UCSD-AML1 (cell line): ENCODE data around the gene TTC7B.
A peak's percentile ranks its signal among the peaks of the same experiment; 100 is the strongest.

ENCODE experiments used
- DNase-seq: peaks from one replicate; lab custom pipeline; 2025; ENCODE audit not compliant: unreplicated experiment; lab: John Stamatoyannopoulos, UW

The TTC7B gene

DNA sequence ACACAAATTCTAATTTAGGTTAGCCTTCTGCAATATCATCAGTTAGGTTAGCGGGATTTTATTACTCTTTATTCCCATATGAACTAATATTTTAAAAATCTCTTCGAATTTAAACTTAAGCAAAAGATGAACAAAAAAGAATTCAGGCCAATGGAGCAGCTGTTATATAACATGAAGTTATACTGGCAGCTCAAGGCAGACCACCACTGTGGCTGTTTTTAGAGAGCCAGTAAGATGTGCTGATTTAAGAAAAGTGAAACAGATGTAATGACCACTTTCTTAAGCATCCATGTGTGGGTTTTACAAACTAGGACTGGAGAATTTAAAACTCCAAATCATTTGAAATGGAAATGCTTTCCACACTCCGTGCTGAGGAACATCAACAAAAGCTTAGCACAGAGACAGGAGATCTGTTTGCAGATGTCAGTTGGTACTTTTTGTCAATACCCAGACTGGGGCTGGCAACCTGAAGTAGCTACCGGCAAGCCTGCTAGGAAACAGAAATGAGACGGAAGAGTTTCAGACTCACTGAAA, 164.9 kb downstream of the TTC7B start:
- DNase-seq: no peak

DNA sequence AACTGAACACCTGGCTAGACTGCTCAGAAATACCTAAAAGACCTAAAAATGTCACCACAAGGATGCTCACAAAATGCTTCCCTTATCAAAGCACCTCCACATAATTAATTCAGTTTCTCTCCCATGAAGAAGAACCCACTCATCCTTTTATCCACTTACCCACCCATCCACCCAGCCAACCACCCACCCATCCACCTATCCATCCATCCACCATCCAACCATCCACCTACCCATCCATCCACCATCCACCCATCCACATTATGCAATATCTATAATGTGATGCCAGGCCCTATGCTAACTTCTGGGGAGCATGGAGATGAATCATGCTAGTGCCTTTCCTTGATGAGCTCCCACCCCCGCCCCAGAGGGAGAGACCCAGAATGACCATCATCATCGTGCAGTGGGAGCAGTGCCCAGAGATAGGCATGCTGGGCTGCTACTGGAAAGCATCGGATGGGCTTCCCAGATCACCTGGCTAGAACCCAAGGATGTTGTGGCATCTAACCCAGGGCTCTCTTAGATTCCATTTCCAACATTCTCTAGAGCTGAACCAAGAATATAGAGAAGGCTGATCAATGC, 166.6 kb downstream of the TTC7B start:
- no peak for DNase-seq

GRCh38 chr14:90649083-90649482, 167.1 kb downstream of the TTC7B start:
- no peak for DNase-seq

GRCh38 chr14:90648421-90648820, 167.8 kb downstream of the TTC7B start:
- DNase-seq: no peak

GRCh38 chr14:90647473-90648005, 168.7 kb downstream of the TTC7B start:
- DNase-seq: no peak

GRCh38 chr14:90645842-90646443, 170.3 kb downstream of the TTC7B start:
- DNase-seq: no peak

- no peak for DNase-seq
These were observed 171.3 kb downstream of the TTC7B start for GRCh38 chr14:90644882-90645281.

- no peak for DNase-seq
These were observed 172.1 kb downstream of the TTC7B start for GRCh38 chr14:90643982-90644670.

DNA sequence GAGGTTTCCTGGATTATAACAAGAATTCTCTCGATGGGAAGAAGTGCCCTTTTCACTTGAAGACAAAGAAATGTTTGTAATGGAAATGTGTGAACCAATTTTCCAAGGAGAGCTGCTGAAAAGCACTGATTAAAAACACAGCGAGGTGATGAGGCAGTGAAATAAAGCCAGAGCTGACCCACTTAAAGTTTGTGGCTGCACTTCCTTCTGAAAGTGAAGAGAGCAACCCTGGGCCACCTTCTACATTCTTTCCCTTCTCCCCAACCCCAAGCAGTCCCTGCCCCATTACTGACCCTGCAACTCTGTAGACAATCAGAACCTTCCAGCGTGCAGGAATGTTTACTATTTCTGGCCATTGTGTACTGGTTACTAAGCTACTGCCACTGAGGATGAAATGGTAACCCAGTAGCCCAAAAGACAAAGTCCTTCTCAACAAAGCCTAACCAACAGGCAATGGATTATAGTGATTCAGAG, 173.9 kb downstream of the TTC7B start:
- DNase-seq: no peak

DNA sequence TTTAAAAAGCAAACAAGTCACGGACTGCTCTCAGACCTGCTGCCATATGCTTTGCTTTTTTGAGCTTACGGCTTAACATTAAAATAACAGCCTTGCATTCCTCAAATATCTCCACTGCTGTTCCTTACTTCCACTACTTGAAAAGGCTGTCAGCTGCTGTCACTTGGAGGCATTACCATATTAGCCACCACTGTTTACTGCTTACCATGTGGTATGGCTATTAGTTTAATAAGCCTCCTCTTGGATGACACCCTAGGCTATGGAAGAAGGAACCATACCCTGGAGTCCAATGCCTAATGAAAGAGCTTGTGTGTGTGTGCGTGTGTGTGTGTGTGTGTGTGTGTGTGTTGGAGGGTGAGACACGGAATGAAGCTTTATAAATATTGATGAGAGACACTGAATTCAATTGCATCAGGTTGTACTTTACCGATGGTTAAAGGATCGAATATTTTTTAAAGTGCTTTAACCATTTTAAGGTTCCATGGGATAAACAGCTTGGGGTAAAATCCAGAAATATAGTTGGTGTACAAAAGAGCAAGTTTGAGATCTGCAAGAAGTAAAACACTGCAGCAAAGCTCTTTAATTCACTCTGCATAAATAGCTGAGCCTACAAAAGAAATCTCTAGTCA, 174.5 kb downstream of the TTC7B start:
- DNase-seq: no peak

GRCh38 chr14:90641168-90641567, 175.1 kb downstream of the TTC7B start:
- no peak for DNase-seq

- no peak for DNase-seq
These were observed 176.6 kb downstream of the TTC7B start for GRCh38 chr14:90639641-90640040.

- DNase-seq: no peak
These were observed 183.4 kb downstream of the TTC7B start for GRCh38 chr14:90632871-90633270.

GRCh38 chr14:90632451-90632850, 183.8 kb downstream of the TTC7B start:
- no peak for DNase-seq

- DNase-seq: no peak
These were observed 185.9 kb downstream of the TTC7B start for GRCh38 chr14:90630171-90630806.

DNA sequence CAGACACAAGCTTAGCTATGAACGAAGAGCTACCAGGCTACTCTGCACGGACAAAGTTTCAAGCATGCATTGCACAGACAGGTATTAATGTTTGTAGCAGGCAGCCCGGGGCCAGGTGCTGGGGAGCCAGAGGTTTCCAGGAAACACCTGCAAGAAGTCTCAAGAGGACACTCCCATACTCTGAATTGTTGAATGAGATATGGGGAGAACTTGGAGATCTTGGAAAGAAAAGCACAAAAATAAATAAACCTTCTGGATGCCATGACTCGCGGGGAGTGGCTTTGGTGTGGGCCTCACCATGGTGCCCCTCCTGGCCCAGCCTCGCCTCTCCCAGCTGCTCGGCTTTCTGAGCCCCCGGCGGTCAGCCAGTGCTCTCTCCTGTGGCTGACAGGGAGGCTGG, 186.8 kb downstream of the TTC7B start:
- no peak for DNase-seq

- no peak for DNase-seq
These were observed 187.4 kb downstream of the TTC7B start for GRCh38 chr14:90628825-90629224.

GRCh38 chr14:90627478-90627877, 188.8 kb downstream of the TTC7B start:
- peak; percentile 29 for DNase-seq

DNA sequence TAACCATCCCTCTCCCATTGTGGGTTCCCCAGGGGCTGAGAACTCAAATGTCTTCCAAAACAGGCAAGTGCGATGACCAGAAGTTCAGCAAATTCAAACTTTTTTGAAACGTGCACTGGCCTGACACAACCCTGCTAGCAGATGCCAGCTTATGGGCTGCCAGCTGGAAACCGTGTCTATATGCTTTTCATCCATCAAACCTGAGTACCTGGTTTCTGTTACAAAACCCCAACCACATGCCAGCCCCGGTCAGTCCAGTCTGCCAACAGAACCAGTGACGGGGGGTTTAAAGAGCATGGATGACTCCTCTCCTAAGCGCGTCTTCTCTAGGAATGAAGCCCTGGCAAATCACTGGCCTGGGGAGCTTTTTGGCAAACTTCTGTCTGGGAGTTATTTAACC, 189.7 kb downstream of the TTC7B start:
- DNase-seq: no peak

DNA sequence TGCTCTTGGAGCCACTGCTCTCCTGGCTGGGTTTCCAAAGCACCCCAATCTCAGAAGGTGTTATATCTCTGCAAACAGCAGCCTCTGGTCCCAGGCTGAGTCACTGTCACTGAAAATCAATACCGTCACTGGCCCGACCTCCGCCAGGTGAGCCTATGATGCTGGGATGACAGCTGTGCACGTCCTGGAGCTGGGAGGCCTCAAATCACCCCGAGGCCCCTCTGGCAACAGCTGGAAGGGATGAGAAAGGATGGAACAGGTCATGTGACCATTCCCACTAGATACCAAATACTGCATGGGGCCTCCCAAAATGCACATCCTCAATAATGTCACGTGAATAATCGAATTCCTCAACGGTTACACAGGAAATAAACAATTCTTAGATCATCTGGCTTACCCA, 190.8 kb downstream of the TTC7B start:
- DNase-seq: no peak
